Esophagus squamous epithelium (tissue), 5 donors: Measurements from ENCODE around the gene IFT43. TPM values are rescaled to one million over a fixed set of nuclear protein-coding genes. Genes with fewer than 3 reads are reported as not detected.

Experiments used
- DNase-seq: peaks from one replicate; lab custom pipeline; 2025; lab: John Stamatoyannopoulos, UW
- H3K27ac ChIP-seq, 4 donors: fragments of 200-600 bp; sonication (generic); one replicate each; pipeline ENCODE4 v1.5.1; 2016 to 2019; ENCODE audit warnings: mild to moderate bottlenecking in 1 of 4
- H3K27me3 ChIP-seq, 4 donors: fragments of 200-600 bp; sonication (generic); 1 replicate in 3 of 4; 2 replicates in 1 of 4; pipeline versions ENCODE4 v1.5.1 to v1.6.0; 2017 to 2021; ENCODE audit warnings: antibody characterized with exemption in 1 of 4
- H3K36me3 ChIP-seq, 3 donors: fragments of 200-600 bp; sonication (generic); one replicate each; pipeline ENCODE4 v1.5.1; 2016 to 2019
- H3K4me1 ChIP-seq, 3 donors: fragments of 200-600 bp; sonication (generic); one replicate each; pipeline ENCODE4 v1.5.1; 2017 to 2019
- H3K4me3 ChIP-seq, 4 donors: fragments of 200-600 bp; sonication (generic); 1 replicate in 3 of 4; 2 replicates in 1 of 4; pipeline ENCODE4 v1.5.1; 2016 to 2019; ENCODE audit warnings: mild to moderate bottlenecking in 2 of 4, moderate library complexity in 1 of 4
- H3K9me3 ChIP-seq, 3 donors: fragments of 200-600 bp; sonication (generic); one replicate each; pipeline ENCODE4 v1.5.1; 2016 to 2019
- POLR2A ChIP-seq, 4 donors: fragments of 450-650 bp; IDR thresholded peaks; one replicate each; pipeline ENCODE4 v1.6.1; 2017; ENCODE audit warnings: antibody characterized with exemption in 4 of 4, mild to moderate bottlenecking in 4 of 4, moderate library complexity in 3 of 4
- WGBS, 2 donors: methylation state at CpG; one replicate each; pipeline ENCODE4 v1.1.5; 2018; 5-methylcytosine and 5-hydroxymethylcytosine counted together
- intact Hi-C: fragments of 100-400 bp; cut with DNase I; formaldehyde crosslinking; loops from one replicate; pipeline ENCODE4 v1.15.0; 2022
- total RNA-seq, 4 donors: library from RNA; depleted of rRNA; stranded (reverse); fragments of >200 nt; gene quantifications; one replicate each; pipeline ENCODE4 v1.1.0, GENCODE V29; 2016
- TF ChIP-seq, protein P1 (sequence below), 6 experiments: fragments of 450-650 bp in 4 of 6; fragments of 200-600 bp in 2 of 6; sonication (generic) in 2 of 6; IDR thresholded peaks; one replicate each; pipeline ENCODE4 v1.5.1; 2016 to 2019; ENCODE audit warnings: antibody characterized with exemption in 6 of 6, mild to moderate bottlenecking in 4 of 6, moderate library complexity in 4 of 6
- donor health status: DM: yes; HTN: yes; CAD: no.

The IFT43 gene
- total RNA-seq, 4 donors from 2014 or later, result 15.4 to 28.8 (median 17.5) TPM

DNA sequence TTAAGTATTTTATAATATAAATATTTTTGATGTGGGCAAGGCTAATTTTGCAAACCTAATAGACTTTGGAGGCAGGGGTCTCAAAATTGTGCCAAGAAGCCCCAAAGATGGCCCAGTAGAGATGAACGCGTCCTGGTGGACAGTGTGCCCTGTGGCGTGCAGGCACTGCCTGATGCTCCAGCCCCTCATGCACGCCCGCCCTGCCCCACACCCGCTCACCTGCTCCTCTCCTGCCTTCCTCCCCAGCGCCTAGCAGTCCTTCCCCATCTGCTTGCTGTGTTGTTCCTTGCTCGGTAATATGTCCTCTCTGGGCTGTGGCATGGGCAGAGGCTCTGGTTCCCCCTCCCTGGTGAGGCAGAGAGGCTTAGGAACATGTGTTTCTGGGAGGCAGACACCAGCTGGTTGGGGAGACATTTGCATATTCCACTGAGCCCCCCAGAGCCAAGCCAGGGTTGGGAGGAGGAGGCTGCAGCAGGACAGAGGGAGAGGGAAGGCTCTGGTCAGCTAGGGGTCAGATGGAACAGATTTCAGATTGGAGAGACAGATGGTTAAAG, 119.3 kb downstream of the IFT43 start:
- Histone ChIP-seq H3K4me1 (peaks cover 0 to 14% (median 3%) of the 10 kb centered on the region in 3 donors), H3K4me3 (no peak overlapping the region), H3K9me3 (no peaks in the 10 kb centered on the region), H3K27me3 (peaks cover 0 to 11% (median 0%) of the 10 kb centered on the region in 4 donors), H3K27ac (no peak overlapping the region), H3K36me3 (no peaks in the 10 kb centered on the region)
- TF ChIP-seq, protein P1, sequence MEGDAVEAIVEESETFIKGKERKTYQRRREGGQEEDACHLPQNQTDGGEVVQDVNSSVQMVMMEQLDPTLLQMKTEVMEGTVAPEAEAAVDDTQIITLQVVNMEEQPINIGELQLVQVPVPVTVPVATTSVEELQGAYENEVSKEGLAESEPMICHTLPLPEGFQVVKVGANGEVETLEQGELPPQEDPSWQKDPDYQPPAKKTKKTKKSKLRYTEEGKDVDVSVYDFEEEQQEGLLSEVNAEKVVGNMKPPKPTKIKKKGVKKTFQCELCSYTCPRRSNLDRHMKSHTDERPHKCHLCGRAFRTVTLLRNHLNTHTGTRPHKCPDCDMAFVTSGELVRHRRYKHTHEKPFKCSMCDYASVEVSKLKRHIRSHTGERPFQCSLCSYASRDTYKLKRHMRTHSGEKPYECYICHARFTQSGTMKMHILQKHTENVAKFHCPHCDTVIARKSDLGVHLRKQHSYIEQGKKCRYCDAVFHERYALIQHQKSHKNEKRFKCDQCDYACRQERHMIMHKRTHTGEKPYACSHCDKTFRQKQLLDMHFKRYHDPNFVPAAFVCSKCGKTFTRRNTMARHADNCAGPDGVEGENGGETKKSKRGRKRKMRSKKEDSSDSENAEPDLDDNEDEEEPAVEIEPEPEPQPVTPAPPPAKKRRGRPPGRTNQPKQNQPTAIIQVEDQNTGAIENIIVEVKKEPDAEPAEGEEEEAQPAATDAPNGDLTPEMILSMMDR (IDR thresholded peaks at IDR 0.05), result no peak
- TF ChIP-seq POLR2A (IDR thresholded peaks at IDR 0.05), result no peak
- intact Hi-C loops, result no loop called here
- 75 to 84% methylated on average over 7 to 8 of the region's 8 CpGs for WGBS, 2 donors
- no peak for DNase-seq

DNA sequence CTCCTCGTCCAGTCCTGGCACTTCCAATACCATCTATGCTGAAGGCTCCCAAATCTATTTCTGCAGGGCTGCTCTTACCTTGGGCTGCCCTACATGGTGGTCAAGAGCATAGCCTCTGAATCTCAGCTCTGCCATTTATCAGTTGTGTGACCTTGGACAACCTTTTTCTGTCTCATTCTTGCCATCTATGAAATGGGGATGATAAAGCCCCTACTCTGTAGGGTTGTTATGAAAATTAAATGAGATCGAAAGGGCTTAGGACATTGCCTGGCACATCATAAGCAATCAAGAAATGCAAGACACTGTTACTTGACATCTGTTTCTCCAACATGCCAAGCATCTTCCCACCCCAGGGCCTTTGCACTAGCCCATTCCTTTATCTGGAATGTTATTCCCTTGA, 120.6 kb downstream of the IFT43 start:
- 78 to 89% methylated on average over 2 of the region's 2 CpGs for WGBS, 2 donors

DNA sequence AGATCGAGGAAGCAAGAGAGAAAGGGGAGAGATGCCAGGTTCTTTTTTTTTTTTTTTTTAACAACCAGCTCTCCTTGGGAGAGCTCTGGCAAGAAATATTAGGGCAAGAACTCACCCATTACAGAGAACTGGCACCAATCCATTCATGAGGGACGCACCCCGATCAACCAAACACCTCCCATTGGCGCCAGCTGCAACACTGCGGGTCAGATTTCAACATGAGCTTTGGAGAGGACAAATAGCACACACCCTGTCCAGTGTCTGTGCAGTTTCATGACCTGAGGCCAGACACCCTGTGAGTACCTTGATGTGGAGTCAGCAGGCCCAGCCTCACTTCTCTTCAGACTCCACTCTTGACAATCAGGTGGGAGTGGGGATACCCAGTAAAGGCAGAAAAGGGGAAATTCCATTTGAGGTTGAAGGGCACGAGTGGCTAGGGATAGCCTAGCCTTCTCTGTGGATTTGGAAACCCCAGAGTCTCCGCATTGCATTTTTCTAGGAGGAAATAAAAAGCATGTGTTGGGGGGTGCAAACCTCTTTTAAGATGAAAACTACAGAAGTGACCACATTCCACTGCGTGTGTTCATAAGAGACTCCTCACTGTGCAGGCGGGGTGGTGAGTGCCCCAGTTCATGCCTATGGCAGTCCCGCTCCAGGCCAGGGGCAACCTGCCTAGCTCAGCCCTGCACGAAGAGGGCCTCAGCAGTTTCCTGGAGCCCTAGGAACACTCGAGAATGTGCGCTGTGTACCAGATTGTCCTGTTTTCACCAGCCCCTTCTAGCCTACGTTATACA, 123.7 kb downstream of the IFT43 start:
- Histone ChIP-seq H3K4me1 (peaks cover 0 to 3% (median 0%) of the 10 kb centered on the region in 3 donors), H3K36me3 (no peaks in the 10 kb centered on the region), H3K4me3 (no peak overlapping the region), H3K27ac (peak overlapping the region in 1 of 4 donors; percentile 38), H3K27me3 (peaks cover 0 to 30% (median 0%) of the 10 kb centered on the region in 4 donors), H3K9me3 (no peaks in the 10 kb centered on the region)
- intact Hi-C loops, result no loop called here
- no peak for DNase-seq
- TF ChIP-seq, protein P1 (IDR thresholded peaks at IDR 0.05), result no peak
- no peak for TF ChIP-seq POLR2A (IDR thresholded peaks at IDR 0.05)
- WGBS, 2 donors, result 64 to 69% methylated on average over 13 to 14 of the region's 14 CpGs

More for the DNA sequence above, 120.6 kb downstream of the IFT43 start:
- TF ChIP-seq POLR2A (IDR thresholded peaks at IDR 0.05), result no peak
- TF ChIP-seq, protein P1 (IDR thresholded peaks at IDR 0.05), result no peak
- H3K4me1 ChIP-seq, result peaks cover 0 to 5% (median 3%) of the 10 kb centered on the region in 3 donors
- no peaks in the 10 kb centered on the region for H3K9me3 ChIP-seq
- H3K4me3 ChIP-seq, result no peak overlapping the region
- H3K27ac ChIP-seq, result no peak overlapping the region
- H3K27me3 ChIP-seq, result peaks cover 0 to 5% (median 0%) of the 10 kb centered on the region in 4 donors
- H3K36me3 ChIP-seq, result no peaks in the 10 kb centered on the region
- DNase-seq, result no peak
- intact Hi-C loops, result no loop called here

DNA sequence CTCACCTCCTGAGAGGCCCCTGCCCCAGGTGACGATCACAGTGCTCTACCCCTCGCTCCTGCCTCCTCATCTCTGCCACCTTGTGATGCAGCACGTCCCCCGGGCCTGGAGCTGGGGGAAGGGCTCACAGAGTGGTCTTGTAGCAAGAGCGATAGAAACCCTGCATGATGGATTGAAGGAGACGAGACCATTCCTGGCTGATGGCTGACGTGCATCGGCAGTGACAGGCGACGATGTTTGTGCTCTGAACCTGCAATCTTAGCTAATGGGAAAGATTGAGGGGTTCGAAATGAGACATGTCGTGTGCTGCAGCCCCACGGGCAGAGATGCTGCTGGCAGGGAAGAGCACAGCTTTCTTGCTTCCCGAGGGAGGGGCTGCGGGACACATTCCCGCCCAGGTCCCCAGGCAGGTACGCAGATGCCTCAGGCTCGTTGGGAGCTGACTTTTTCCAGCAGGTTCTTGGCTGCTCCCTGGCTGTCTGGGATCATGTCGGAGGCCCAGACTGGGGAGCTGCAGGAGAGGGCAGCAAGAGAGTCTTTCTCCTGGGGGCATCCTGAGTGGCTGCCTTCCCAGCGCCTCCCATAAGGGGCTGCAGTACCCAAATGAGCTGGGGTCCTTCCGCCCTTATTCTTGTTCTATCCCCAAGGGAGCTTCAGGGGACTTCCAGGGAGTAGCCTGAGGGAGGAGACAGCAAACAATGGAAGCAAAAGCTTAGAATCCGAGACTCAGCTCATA, 127.5 kb downstream of the IFT43 start:
- H3K9me3 ChIP-seq, result no peaks in the 10 kb centered on the region
- H3K4me1 ChIP-seq, result peaks cover 0 to 3% (median 0%) of the 10 kb centered on the region in 3 donors
- intact Hi-C loops, result no loop called here
- TF ChIP-seq, protein P1 (IDR thresholded peaks at IDR 0.05), result no peak
- TF ChIP-seq POLR2A (IDR thresholded peaks at IDR 0.05), result no peak
- H3K27me3 ChIP-seq, result peaks cover 0 to 34% (median 0%) of the 10 kb centered on the region in 4 donors
- H3K4me3 ChIP-seq, result no peak overlapping the region
- no peak for DNase-seq
- H3K27ac ChIP-seq, result no peak overlapping the region
- 53 to 56% methylated on average over 10 to 15 of the region's 22 CpGs for WGBS, 2 donors
- H3K36me3 ChIP-seq, result no peaks in the 10 kb centered on the region
